ENCODE measurements around the gene HSFX3.

- TF ChIP-seq YY1 (IDR thresholded peaks at IDR 0.05; ENCODE audit: insufficient read depth, insufficient read length) (no peak), ZNF274 (IDR thresholded peaks at IDR 0.05; ENCODE audit: low read depth, low read length) (no peak), SUZ12 (IDR thresholded peaks at IDR 0.05; ENCODE audit: extremely low read depth, insufficient read depth, insufficient read length) (no peak)
Observed at GRCh38 chrX:149510386-149510785, 39.3 kb downstream of the HSFX3 start.
